ENCODE measurements around the gene ZNF628.

- TF ChIP-seq EZH2 (IDR thresholded peaks at IDR 0.05; ENCODE audit: borderline replicate concordance, low read depth, low read length, poor library complexity, severe bottlenecking): no peak
- TF ChIP-seq, protein P1, sequence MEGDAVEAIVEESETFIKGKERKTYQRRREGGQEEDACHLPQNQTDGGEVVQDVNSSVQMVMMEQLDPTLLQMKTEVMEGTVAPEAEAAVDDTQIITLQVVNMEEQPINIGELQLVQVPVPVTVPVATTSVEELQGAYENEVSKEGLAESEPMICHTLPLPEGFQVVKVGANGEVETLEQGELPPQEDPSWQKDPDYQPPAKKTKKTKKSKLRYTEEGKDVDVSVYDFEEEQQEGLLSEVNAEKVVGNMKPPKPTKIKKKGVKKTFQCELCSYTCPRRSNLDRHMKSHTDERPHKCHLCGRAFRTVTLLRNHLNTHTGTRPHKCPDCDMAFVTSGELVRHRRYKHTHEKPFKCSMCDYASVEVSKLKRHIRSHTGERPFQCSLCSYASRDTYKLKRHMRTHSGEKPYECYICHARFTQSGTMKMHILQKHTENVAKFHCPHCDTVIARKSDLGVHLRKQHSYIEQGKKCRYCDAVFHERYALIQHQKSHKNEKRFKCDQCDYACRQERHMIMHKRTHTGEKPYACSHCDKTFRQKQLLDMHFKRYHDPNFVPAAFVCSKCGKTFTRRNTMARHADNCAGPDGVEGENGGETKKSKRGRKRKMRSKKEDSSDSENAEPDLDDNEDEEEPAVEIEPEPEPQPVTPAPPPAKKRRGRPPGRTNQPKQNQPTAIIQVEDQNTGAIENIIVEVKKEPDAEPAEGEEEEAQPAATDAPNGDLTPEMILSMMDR (conservative IDR thresholded peaks at IDR 0.05; ENCODE audit: low read depth, low read length): no peak
These were observed 39.0 kb upstream of the ZNF628 start for GRCh38 chr19:55437410-55437809.

Data from A673 (cell line).